Neural cell (in vitro differentiated cells): ENCODE measurements around the gene CEP85.

ENCODE experiments used
- CTCF ChIP-seq: fragments of 450-650 bp; IDR thresholded peaks from 2 replicates; pipeline ENCODE4 v1.5.1; 2014; ENCODE audit warnings: antibody characterized with exemption, mild to moderate bottlenecking, moderate library complexity; ENCODE audit not compliant: poor library complexity, severe bottlenecking
- EP300 ChIP-seq: fragments of 450-650 bp; conservative IDR thresholded peaks from 2 replicates; pipeline ENCODE4 v1.6.1; 2014; ENCODE audit warnings: antibody characterized with exemption, mild to moderate bottlenecking, moderate library complexity; ENCODE audit not compliant: poor library complexity, severe bottlenecking
- RAD21 ChIP-seq: fragments of 450-650 bp; conservative IDR thresholded peaks from 2 replicates; pipeline ENCODE4 v1.6.1; 2014; ENCODE audit warnings: antibody characterized with exemption, mild to moderate bottlenecking, moderate library complexity
- SMC3 ChIP-seq: fragments of 450-650 bp; conservative IDR thresholded peaks from 2 replicates; pipeline ENCODE4 v1.6.1; 2014; ENCODE audit warnings: antibody characterized with exemption, mild to moderate bottlenecking, moderate library complexity; ENCODE audit not compliant: poor library complexity

- TF ChIP-seq RAD21 (no peak), CTCF (no peak), EP300 (no peak), SMC3 (no peak)
Observed at GRCh38 chr1:26259005-26259404, 25.0 kb downstream of the CEP85 start.
